HG03520 (cell line): ENCODE measurements around the gene QTRT2.

Experiments used
- ATAC-seq: cut with Tn5 transposase; IDR thresholded peaks from one replicate; pipeline ENCODE4 v1.9.1; 2021; ENCODE audit warnings: mild to moderate bottlenecking, moderate library complexity; ENCODE audit not compliant: unreplicated experiment

Gene QTRT2

DNA sequence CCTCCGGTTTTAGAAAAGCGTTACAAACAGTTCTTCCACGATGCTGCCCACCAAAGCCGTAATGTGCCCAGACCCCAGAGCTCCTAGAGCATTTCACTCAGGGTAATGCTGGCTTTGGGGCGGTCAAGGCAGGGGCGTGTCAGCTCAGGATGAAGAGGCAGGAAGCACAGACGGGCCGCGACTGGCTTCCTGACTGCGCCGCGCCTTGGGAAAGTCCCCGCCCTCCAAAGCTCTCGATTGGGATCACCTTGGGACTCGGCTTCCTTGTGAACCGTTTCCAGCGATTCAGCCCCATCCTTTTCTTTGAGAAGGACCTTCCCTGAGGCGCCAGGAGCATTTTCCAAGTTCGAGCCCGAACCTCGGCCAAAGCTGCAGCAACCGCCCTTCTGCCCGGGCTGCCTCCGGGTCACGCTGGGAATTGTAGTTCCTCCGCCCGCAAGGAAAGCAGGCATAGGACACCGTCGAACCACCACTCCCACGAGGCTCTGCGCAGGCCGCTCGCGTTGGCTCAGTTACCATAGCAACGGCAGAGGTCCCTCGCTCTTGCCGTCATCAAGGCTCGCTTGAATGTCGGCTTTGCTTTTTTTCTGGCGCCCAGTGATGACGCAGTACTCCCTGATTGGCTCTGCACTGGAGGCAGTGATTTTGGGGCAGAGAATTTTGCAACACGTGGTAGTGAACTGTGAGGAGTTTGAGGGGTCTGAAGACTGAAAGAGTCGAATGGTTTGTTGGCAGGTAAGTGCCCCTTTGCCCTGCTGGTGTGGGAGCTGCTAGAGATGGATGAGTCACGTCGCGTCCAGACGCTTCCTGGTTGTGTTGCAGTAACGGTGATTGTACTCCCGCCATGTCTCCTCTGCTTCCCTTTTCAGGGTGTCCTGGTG, at the start of gene QTRT2, which contains the start of gene CCDC191:
Gene QTRT2 (plus strand): TSS at position 608 of the 881 bp plus-strand sequence. CDS start 8,521 bp downstream, outside the sequence.
Gene CCDC191 (minus strand): TSS at position 397 of the 881 bp plus-strand sequence. CDS start 60 bp downstream, at position 337.
- ATAC-seq: peak; percentile 97

DNA sequence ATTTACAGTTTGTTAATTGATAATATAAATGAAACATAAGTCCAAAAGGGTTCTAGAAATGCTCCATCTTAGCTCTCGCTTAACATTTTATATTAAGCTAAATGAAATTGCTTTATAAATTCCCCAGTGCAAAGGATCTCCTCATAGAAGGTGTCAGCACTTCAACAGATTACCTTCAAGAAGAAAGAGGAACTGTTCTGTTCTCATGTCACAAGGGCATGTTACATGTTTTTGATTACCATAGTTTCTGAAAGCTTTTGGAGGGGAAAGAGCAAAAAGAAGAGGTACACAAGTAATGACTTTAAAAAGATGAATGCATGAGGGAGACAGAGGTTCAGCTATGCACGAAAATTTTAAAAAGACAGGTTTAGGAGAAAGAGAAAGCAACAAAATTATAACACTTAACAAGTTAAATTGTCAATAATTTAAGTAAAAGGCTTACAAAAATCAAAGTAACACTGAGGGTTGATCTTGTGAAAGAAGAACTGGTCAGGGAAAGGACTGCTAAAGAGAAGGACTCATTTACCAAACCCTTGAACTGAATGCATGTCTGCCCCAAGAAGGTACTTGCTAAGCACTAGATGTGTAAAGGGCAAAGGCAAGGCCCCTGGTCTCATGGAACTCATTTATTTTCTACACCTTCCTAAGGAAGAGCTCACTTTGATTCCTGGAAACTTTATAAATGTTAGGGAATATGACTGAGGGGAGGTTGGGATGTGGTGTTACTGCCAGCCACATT, 45.3 kb upstream of the QTRT2 start:
- peak; percentile 61 for ATAC-seq

DNA sequence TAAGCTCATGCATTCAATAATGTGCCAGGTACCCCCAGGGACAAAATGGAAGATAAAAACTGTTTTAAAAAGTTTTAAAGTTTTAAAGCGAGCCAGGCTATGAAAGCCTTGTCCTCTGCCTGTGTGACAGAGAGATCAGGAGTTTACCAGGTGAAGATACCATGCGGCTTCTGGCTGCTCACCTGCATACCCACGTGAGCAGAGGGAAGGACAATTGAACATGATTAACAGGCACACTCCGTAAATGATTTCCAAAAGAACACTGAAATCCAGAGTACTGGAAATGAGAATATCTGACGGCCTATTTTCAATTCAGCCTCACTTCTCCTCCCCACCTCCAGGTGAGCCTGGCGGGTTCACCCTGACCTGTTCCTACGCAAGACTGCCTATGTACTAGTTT, 42.3 kb upstream of the QTRT2 start:
- no peak for ATAC-seq

DNA sequence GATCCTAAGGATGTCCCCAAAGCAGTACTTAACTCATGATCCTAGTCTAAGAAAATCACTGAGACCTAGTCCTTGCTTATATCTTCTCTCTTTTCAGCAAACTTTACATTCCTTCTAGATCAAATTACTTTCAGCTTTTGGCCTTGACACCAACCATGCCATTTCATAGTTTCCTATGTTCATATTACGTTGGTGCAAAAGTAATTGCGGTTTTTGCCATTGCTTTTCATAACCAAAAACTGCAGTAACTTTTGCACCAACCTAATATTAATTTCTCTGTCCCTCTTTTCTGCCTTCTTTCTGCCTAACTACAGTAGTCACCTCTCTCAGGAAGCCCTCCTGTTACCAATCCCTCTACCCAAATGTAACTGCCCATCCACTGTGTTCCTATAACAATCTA, 37.1 kb upstream of the QTRT2 start:
- no peak for ATAC-seq

DNA sequence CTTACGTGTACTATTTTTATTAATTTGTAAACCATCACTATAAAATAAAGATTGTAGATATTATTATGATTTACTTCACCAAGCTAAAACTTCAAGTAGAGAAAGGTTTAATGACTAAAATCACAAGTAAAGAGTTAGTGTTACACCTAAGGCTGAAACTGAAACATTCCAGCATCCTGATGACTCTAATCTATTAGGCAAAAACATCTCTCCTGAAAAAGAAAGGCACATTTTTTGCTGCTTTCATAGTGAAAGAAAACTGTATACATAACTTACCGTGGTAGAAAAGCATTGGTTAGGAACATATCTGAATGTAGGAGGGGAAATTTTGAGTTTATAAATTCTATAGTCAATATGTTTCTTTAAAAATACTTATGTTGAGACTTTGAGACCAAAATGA, 35.6 kb upstream of the QTRT2 start:
- ATAC-seq: no peak

DNA sequence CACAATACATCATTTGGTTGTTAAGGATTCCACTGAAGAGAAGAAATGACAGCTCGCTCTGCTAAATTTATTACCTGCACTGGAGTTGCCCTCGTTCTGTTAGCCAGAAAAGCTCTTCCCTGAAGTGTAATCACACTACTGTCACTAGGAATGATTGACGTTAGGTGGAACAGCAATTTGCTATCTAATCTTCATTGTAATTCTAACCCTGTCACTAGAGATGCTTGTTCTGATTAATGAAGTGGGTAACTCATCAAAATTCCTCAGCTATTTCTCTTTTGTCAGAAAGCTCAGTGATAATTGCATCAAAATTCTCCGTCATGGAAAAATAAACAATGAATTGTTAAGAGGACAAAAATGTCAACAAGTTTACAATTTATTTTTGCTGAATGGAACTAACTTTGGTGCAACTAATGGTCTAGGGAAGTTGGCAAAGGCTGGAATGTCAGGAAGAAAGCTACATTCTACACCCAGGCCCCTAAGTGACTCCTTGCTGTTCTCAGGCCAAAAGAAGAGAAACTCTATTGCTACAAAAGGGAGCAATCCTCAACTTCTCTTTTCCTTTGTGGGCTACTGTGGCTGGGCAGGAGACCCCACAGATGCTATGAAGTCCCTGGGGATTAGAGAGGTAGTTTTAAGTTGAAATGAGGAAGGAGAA, 34.3 kb upstream of the QTRT2 start:
- no peak for ATAC-seq

DNA sequence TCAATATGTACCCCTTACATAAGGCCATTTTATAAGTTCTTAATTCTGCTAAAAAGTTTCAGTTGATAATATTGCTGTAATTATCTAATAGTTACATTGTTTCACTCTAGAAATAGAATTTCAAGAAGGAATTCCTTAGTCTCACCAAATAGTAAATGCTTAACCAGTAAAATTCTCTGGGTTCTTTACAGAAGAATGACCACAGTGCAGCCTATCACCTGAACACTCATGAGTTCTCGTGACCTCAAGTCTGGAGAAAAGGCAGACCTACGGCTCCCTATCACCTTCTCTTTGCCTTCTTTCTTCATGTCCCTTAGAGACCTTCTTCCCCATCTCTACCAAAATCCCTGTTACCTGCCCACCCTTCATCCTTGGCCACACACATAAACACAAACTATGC, 31.1 kb upstream of the QTRT2 start:
- ATAC-seq: no peak

DNA sequence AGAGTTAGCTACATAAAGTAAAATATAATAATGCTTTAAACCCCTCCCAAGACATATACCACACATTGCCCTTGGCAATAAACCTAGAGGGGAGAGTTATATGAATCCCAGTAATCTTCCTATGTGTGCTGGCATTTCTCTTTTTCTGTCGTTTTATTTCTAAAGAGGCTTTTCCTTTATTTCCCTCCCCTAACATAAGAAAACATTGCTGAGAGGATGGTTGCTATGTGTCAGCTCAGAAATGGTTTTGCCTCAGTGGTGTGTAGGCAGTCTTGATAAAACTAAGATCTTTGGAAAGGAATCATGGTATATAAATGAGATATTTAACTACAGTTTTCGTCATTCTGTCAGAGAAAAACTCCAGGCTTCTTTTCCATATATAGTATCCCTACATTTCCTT, 30.2 kb upstream of the QTRT2 start:
- no peak for ATAC-seq

DNA sequence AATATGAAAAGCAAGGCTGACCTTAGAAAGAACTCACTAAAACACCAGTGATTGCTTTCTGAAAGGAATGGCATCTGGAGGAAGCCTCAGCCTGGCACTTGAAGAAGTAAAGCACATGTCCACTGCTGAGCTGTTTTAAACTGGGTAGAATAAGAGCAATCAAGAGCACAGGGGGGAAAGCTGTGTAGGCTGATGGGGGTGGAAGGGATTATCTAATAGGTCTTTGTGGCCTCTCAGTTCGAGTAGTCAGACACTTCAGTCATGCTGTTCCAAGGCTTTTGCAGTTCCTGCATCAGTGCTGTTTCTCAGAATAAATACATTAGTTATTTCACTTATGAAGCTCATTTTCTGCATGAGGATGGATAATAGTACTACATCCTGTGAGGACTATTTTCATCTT, 22.8 kb upstream of the QTRT2 start:
- ATAC-seq: no peak

DNA sequence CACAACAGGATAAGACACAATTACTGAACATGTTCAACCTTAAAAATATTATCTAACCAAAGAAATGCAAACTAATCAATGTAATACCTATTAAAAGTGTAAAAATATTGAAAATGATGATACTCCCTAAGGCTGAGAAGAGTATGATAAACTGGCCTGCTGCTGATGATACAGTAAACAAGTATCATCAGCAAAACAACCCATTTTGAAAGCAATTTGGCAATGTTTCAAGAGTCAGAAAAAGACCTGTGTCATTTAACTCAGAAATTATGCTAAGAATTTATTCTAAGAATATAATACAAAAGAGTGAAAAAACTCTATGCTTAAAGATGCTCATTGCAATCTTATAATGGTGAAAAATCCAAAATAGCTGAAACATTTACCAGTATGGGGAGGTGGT, 22.3 kb upstream of the QTRT2 start:
- ATAC-seq: no peak

DNA sequence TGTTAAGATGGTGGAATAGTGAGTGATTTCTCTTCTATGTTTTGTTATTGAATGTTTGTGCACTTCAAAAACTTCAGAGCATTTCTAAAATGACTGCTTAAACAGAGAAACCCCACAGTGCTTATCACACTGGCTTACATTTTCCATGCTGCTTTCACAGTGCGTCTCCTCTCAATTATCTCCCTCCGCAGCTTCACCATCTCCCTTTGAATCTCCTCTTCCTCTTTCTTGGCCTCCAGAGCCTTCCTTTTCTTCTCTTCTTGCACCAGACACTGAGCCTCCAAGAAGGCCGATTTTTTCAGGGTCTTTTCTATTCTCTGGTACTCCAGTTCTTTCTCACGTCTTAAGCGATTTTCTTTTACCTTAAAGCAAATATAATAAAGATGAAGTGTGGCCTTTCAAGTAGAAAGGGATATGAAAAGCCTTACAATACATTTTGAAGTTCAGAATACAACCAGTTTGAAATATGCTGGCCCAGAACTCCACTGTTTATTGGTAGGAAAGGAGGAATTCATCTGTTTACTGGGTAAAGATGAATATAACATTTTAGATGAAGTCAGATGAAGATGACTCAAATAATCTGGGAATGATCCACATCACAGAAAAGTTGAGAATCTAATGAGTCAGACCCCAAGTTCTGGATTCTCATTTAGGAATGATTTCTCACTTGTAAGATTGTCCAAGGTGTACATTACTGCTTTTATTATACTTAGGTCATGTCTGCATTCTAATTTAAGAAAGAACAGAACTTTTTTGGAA, 21.6 kb upstream of the QTRT2 start:
- no peak for ATAC-seq

DNA sequence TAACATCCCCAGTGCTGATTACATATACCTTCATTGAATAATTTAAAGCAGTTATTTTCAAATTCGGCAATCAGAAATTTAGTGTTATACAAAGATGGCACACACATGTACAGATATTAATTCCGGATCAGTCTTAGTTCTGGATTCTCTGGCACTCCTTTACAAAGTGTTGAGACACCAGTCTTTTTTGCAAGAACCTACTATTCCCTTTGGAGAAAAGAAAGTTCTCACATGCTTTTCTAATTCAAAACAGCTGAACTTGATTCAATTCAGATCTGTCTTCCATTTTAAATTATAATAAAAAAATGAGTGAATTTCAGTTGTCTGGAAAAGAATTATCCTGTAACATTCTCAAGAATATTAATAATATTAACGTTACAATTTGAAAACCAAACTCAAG, 20.6 kb upstream of the QTRT2 start:
- no peak for ATAC-seq

DNA sequence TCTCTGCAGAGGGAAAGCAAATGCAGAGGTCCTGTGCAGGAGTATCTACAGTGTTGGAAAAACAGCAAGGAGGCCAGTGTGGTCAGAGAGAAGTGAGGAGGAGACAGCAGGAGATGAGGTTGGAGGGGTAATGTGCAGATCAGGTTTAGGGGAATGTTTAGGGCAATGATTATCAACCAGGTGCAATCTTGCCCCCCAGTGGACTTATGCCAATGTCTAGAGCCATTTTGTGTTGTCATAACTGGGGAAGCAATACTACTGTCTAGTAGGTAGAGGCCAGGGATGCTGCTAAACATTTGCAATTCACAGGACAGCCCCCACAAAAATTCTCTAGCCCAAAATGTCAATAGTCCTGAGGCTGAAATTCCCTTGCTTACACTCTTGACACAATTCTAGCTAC, 13.3 kb upstream of the QTRT2 start:
- no peak for ATAC-seq

DNA sequence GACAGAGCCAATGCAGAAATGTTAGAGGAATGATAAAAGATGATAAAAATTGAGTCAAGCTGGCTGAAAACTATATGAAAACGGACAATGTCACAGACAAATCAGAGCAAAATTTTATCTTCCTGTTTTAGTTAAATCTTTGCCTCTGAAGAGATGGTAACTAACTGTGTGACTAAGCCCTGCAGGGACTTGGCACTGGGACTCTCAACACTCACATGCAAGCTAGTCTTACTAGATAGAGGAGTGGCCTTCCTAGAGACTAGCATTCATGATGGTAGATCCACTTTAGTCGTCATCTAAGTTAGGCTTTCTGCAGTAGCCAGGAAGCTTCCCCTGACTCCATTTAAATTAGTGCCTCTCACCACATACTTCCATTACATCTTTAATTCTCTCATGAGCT, 4.3 kb upstream of the QTRT2 start:
- no peak for ATAC-seq

DNA sequence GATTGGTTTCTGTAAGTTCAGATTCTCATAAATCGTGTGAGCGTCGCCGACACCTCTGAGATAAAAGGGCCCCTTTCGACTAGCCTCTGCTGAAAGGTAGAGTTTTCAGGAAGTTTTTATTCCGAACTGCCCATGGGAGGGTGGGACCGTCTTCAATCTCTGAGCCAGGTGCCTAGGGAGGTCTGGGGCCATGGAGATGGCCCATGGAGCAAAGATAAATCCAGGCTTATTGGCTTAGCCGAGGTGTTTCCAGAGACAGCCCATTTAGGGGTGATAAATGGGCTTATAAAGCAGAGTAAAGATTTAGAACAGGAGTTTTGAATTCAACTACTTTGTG, 442 bp downstream of the QTRT2 start:
- ATAC-seq: peak; percentile 7

DNA sequence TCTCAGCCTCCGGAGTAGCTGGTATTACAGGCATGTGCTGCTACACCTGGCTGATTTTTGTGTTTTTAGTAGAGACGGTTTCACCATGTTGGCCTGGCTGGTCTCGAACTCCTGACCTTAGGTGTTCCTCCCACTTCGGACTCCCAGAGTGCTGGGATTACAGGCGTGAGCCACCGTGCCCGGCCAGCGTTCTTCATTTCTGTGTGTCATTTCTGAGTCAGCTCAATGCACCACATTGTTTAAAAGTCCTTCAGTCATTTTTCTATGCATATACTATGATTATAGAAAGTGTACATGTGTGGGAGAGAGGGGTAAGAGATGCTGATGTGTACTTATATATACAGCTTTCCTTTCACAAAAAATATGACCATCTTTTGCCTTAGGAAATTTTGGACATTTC, 2.1 kb downstream of the QTRT2 start:
- ATAC-seq: no peak

DNA sequence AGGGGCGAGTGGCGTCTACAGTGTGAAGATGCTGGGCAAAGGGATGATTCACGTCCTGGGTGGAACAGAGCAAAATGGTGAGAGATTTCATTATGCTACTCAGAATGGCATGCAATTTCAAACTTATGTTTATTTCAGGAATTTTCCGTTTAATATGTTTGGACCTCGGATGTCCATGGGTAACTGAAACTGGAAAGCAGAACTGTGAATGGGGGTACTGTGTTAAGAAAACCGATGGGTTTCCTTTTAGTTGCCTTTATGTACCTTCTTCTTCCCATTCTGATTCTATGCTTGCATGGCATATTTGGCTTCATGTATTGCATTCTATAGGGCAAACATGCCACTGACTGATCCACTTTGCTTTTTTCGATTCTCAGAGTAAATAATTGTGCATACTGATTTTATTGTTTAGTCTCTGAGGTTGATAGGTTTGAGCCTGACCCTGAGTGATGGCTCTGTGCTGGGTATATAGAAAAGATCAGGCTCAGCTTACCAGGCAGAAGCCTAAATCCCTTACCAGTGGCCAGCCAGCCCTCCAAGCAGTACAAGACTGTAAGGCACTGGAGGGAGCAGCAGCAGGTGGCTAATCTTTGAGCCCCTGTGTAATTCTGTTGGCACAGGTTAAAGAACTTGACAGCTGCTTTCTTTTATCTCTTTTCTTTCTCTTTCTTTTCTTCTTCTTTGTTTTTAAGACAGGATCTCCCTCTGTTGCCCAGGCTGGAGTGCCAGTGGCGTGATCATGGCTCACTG, 4.5 kb downstream of the QTRT2 start:
- ATAC-seq: no peak

DNA sequence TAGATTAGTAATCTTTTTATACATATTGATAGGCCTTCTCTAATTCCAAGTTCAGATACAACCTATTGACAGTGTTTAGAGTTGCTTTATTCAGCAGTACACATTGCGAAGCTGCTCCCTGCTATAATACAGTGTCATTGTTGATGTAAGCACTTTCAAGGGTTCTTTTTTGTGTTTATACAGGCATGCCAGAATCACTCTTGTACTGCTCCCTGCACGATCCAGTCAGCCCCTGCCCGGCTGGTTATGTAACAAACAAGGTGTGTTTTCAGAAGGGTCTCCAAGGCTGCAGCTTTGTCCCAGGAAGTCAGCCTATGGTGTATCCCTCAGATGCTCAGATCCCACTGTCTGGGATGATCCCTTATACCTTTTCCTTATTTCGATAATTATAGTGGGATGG, 11.3 kb downstream of the QTRT2 start:
- no peak for ATAC-seq

DNA sequence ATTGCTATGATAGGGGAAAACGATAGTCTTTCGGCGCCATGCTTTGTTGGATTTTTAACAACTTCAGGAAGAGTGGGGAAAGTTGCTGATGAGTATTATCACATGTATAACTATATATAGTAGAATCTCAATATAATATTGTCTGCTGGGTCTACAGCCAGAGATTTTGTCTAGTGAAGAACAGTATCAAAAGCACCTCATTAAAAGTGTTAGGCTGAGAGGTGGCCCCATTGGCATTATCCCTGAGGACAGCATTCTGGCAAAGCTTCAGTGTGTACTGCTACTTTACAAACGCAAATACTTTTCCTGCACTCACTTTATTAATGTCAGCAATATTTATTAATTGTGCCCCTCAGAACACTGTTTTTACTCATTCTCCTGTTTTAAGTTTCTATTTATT, 11.8 kb downstream of the QTRT2 start:
- no peak for ATAC-seq

DNA sequence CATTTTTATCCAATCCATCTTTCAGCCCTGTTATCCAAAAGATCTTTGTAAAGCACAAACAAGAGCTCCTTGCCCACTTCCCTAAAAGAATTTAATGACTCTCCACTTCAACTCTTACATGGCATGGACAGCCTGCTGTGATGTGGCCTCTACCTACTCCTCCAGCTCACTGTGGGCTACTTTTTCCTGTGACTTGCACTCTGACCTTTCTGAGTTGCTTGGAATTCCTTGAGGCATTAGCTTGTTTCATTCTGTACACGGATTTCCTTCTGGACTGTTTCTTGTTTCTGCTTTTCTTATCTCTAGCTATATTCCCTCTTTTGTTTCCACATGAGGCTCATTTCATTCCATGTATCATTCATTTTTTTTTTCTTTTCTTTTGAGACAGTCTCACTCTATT, 15.2 kb downstream of the QTRT2 start:
- no peak for ATAC-seq
